ENCODE results near the gene UGT1A6. TPM values are rescaled to one million over a fixed set of nuclear protein-coding genes. Genes with fewer than 3 reads are reported as not detected.

Gene UGT1A6
- total RNA-seq, 2 experiments from 2014 or later: not detected

DNA sequence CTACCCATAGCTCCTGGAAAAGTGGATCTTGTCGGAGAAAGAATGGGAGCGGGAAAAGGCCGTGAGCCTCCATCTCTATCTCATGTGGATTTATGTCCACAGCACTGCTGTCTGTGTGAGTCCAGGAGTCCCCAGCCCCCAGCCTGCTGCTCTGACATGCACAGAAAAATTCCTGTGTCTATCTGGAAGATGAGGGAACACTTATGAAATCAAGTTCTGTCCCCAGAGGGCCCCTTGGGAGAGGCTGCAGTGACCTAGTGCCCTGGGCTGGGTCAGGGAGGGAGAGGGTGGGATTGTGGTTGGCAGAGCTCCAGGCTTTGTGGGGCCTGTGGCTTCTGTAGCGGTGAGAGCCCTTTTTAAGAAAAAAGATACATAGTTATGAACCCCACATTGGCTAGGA, 124.1 kb downstream of the UGT1A6 start:
- POLR2A ChIA-PET: no interaction called here
- CTCF ChIA-PET: no interaction called here

DNA sequence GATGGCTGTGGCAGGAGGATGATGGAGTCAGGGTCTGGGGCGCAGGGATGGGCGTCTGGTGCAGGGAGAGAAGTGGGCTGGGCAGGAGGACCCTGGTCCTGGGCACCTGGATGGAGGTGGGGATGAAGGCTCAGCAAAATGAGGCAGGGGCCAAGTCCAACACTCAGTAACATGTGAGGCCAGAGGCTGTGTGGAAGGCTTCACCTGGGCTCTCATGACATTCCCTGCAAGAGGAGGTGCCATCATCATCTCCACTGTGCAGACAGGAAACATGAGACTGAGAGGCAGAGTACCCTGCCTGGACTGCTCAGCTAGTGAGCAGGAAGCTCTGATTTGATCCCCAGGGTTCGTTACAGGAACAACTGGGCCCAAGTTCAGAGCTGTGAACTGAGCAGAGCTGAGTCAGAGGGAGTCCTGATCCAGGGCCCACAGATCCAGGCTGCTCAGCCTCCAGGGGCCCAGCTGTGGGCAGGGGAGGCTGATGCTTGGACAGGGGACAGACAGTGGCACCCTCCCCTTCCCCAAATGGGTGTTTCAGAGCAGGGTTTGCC, 124.7 kb downstream of the UGT1A6 start:
- CTCF ChIA-PET: no interaction called here
- POLR2A ChIA-PET: no interaction called here

DNA sequence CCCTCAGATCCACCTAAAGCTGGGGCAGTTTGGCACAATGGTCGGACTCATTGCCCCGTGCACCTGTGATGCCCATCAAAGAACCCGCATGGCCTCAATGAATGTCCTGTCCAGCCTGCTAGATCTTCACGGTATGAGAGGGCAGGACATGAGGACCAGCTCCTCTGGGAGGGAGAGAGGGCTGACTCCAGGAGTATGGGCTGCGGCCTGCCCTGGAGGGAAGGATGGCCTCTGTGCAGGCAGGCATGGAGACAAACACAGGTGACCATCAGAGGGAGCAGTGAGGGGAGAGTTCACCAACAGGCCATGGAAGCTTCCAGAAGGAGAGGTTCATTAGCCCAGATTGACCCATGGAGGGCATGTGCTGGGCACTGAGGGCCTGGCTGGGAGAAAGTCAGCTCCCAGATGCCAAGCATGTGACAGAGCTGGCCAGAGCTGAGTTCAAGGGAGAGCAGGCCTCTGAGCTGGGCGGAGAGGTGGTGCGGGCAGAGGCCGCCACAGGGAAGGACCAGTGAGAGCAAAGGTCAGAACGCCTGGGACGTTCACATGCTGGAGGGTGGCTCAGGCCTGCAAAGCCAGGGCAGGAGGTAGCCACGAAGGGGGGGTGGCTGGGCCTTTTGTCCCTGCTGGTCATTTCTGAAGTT, 125.4 kb downstream of the UGT1A6 start:
- CTCF ChIA-PET: no interaction called here

DNA sequence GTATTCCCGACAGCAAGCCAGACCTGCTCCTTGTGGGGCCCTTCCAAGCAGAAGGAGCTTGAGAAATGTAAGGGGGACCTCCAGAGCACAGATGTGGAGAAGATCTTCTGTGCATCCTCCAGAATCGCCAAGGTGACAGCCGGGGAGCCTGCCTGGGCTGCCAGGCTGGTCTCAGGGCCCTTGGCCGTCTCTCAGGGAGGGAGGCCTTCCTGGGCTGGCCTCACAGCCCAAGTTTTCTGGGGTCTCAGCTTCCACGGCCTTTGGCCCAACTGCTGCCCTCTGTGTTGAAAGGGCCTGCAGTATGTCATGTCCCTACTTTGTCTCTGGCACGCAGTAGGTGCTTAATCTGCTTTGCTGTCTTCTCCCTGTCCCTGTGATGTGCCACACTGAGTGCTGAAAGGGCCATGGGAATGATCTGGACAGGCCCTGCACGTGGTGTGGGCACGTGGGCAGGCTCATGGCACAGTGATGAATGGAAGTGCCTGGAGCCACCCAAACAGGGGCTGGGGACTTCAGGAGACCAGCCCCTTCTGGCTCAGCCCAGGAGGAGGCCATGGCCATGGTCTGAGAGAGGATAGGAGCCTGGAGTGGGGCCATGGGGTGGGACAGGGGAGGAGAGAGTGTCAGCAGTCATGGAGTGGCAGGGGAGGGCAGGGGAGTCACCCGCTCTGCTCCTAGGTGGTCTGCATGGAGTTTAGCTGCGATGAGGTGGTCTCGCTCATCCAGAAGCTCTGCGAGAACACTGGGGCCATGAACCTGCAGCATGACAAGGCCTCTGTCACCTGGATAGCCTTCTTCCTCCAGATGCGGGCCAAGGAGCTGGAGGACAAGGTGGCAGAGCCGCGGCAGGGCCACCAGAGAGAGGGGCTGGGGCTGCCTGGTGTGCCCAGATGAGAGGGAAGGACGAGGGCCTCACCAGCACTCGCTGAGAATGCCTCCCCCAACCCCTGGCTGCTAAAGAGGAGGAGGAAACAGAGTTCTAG, 126.2 kb downstream of the UGT1A6 start:
- ChIA-PET POLR2A (no interaction called here), CTCF (no interaction called here)

More for the DNA sequence above, 125.4 kb downstream of the UGT1A6 start:
- POLR2A ChIA-PET: no interaction called here

DNA sequence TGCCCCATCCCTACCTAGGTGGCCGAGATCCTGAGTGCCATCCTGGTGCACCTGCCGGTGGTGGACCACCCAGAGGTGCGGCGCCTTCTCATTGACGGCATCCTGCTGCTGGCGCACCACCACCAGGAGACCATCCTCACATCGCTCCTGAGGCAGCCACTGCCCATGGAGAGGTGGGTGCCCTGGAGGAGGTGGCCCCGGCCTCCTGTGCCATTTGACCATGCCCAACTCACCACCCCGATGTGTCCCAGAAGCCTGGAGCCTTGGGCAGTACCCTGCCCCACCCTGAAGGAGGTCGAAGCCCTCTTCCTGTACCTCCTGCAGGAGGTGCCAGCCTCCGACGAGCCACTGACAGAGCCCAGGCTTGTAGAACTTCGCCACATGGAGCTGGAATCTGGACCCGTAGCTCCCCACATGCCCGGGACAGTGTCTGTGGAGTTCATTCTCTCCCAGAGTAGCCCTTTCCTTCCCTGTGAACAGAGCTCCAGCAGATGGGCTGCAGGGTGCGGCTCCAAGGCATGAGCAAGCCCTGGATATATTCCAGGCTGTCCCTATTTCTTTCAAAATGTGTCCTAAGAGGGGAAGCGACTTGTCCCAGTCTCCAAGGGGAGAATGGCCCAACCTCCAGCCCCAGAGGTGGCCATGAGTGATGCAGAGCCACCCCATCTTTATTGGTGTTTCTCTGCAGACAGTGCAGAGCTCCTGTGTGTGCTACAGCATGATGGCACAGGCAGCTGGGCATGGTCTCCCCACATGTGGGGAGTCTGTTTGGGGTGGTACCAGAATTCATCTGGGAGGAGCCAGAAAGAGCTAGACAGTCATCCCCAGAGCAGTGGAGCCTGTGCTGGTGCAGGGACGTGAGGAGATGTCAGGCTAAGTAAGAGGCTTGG, 127.4 kb downstream of the UGT1A6 start:
- CTCF ChIA-PET: no interaction called here
- POLR2A ChIA-PET: no interaction called here

DNA sequence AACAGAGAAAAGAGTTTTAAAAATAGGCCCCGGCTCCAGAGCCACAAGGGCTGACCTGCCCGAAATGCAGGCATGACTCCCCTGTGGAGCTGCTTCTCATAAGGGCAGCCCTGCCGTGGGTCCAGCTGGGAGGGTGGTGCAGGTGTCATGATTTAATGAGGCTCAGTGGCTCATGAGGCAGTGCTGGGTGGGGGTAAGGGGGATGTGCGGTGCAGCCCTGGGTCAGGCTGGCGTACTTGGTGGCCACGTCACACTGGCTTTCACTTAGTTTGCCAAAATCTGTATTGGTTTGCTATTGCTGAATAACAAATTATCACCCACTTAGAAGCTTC, 128.1 kb downstream of the UGT1A6 start:
- ChIA-PET POLR2A (no interaction called here), CTCF (no interaction called here)

DNA sequence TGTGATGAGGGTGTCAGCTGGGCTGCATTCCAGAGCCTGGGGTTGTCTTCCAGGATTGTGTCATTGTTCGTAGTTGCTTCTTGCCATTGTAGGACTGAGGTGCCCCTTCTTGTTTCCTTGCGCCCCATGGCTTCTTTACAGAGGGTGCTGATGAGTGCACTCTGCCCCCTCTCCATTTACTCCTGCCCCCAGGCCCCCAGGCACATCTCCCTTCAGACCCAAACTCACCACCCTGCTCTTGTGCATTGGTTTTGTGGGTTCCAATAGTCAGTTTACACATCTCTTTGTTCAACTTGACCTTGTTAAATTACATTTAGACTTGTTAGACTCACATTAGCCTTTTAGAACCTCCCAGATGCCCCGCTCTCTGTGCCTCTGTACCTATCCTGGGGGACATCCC, 128.5 kb downstream of the UGT1A6 start:
- CTCF ChIA-PET: no interaction called here
- POLR2A ChIA-PET: no interaction called here

DNA sequence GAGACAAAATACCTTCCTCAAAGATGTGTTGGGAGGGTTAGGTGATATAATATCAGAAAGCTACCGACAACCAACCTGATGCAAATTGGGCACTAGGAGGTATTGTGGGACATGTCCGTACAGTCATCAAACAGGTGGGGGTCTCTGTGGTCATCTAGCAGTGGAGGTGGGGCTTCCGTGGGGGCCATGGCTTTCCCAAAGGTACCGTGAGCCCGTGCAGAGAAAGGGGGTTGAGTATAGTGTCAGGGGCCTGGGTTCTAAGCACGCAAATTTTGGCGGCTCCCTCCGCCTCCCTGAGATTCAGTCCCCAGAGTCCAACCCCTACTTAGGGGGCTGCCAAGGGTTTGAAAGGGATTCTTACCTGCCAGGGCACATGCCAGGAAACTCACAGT, 129.0 kb downstream of the UGT1A6 start:
- CTCF ChIA-PET: no interaction called here
- POLR2A ChIA-PET: no interaction called here

DNA sequence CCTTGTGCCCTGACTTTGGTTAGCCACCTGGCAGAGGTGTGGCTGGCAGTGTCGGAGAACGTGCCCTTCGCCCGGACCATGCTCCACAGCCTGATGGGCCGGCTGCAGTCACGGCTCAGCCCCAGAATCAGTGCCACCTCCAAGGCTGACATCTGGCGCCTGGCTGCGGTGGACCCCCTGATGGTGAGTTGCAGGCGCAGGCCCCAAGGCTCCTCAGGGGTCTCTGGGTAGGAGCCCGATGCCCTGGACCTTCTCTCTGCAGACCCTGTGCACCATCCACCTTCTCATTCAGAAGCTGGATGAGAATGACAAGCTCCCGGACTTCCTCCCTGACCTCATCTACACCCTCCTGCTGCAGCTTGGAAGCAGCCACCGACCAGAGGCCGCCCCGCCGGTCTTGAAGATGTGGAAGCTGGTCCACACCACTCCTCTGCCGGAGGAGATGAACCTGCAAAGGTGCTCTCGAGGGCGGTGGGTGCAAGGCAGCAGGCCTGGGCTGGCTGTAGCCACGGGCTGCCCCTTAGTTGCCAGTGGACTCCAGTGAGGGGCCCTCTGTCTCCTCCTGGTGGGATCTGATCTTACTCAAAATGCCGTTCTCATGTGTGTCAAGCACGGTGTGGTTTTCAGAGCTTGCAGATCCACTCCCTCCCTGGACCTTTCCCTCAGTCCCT, 129.5 kb downstream of the UGT1A6 start:
- ChIA-PET CTCF (no interaction called here), POLR2A (interaction anchor here (0.6 kb wide), 1 partner anchor 743 kb away, joined by 10 read pairs; no protein-coding TSS in a partner anchor)

Other genes with a start within 250 kb of the UGT1A6 start
- gene USP40, start 126.1 kb upstream of the UGT1A6 start, total RNA-seq: 10 to 100 TPM; 14.5 to 15.1 TPM
- gene UGT1A8, start 75.3 kb upstream of the UGT1A6 start, total RNA-seq: not detected
- gene UGT1A10, start 56.4 kb upstream of the UGT1A6 start, total RNA-seq: not detected
- not detected for gene UGT1A9, start 21.0 kb upstream of the UGT1A6 start, total RNA-seq
- gene UGT1A7, start 11.0 kb upstream of the UGT1A6 start, total RNA-seq: not detected
- gene UGT1A5, start 20.0 kb downstream of the UGT1A6 start, total RNA-seq: not detected
- not detected for gene UGT1A4, start 25.8 kb downstream of the UGT1A6 start, total RNA-seq
- gene UGT1A3, start 36.2 kb downstream of the UGT1A6 start, total RNA-seq: not detected
- not detected for gene UGT1A1, start 67.4 kb downstream of the UGT1A6 start, total RNA-seq
- gene MROH2A, start 85.4 kb downstream of the UGT1A6 start, total RNA-seq: not detected
- 10 to 100 TPM; 49.9 to 53.9 TPM for gene HJURP, start 161.6 kb downstream of the UGT1A6 start, total RNA-seq
- not detected for gene TRPM8, start 224.5 kb downstream of the UGT1A6 start, total RNA-seq

Measured in activated CD8-positive, alpha-beta memory T cell treated with anti-CD3 and anti-CD28 coated beads for 36 hours (primary cell).